ENCODE results near the gene UGT3A2.
"Not testable (repeated sequence)": the region's sequence is repeated elsewhere in the genome, so short reads cannot be mapped to it uniquely, and the experiment has no call there.

UGT3A2 gene

GRCh38 chr5:36052538-36052937, 14.1 kb downstream of the UGT3A2 start:
- no peak for DNase-seq (ENCODE audit: low read depth in 1 of 2, low spot score in 1 of 2)

GRCh38 chr5:36049949-36050348, 16.7 kb downstream of the UGT3A2 start:
- DNase-seq (ENCODE audit: low read depth in 1 of 2, low spot score in 1 of 2) = no peak

GRCh38 chr5:36047384-36048160, 19.1 kb downstream of the UGT3A2 start:
- no peak for DNase-seq (ENCODE audit: low read depth in 1 of 2, low spot score in 1 of 2)

- DNase-seq (ENCODE audit: low read depth in 1 of 2, low spot score in 1 of 2) = no peak
These were observed 20.8 kb downstream of the UGT3A2 start for GRCh38 chr5:36045895-36046294.

GRCh38 chr5:36041537-36041845, 25.2 kb downstream of the UGT3A2 start:
- no peak for DNase-seq (ENCODE audit: low read depth in 1 of 2, low spot score in 1 of 2)

GRCh38 chr5:36040651-36041536, 25.8 kb downstream of the UGT3A2 start:
- no peak for DNase-seq (ENCODE audit: low read depth in 1 of 2, low spot score in 1 of 2)

DNA sequence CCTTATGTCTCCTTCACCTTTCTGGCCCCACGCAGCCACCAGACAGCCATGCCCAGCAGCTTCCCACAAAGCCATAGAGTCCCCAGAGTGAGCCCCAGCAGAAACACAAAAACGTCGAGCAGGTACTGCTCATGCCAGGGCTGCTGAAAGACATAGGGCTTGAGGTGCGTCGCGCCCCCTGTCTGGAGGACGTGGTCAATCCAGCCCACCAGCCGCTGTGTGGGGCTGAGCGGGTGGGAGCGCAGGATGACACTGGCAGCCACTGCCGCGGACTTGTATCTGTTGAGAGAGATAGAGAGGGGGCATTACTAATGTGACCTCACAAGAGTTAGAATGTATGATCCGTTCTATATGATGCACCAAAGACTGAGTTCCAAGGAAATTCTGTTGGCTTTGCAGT, 31.0 kb downstream of the UGT3A2 start:
- DNase-seq (ENCODE audit: low read depth in 1 of 2, low spot score in 1 of 2) = no peak

DNA sequence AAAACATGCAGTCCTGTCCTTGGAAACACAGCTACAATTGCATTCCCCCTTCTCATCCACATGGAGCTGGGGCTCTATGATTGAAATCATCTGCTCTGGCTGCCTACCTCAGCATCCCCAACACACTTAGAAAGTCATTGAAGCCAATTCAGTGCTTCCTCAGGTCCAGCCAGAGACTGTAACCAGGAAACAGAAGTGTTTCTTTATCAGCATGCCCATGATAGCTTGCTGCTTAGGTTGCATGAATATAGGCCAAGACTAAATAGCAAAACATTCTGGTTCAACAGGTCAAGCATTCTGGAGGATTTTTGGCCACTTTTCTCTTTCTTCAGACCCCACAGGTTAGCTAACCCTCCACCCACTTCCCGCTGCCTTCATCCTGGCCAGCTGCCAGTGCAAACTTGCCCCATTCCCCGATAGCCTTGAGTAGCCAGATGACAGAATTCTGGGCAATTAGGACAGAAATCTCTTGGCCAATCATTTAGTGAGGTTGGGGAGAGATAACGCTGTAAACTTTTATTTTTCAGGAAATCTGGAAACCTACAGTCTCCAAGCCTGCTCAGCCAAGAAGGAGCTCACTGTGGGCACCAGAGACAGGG, 32.0 kb downstream of the UGT3A2 start:
- DNase-seq (ENCODE audit: low read depth in 1 of 2, low spot score in 1 of 2) = not testable (repeated sequence)

- no peak for DNase-seq (ENCODE audit: low read depth in 1 of 2, low spot score in 1 of 2)
These were observed 33.2 kb downstream of the UGT3A2 start for GRCh38 chr5:36033486-36033885.

DNA sequence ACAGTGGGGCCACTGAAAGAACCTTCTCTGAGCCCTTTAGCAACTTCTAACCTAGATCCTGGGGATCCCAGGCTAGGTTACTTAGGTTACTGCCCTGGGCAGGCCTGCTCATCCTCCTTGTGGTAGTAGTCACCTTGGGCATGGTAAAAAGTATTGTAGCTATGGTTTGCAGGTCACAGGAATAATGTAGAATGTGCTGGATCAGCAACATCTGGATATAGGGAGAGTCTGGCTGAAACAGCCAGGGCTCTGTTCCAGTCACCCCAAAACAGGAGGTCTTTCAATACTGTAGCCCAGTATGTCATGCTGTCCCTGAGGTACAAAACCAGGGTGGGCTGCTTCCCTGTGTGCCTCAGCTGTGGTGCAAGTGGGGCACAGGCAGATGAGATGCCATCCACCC, 33.6 kb downstream of the UGT3A2 start:
- DNase-seq (ENCODE audit: low read depth in 1 of 2, low spot score in 1 of 2) = no peak

- DNase-seq (ENCODE audit: low read depth in 1 of 2, low spot score in 1 of 2) = no peak
These were observed 35.5 kb downstream of the UGT3A2 start for GRCh38 chr5:36031223-36031622.

- DNase-seq (ENCODE audit: low read depth in 1 of 2, low spot score in 1 of 2) = no peak
These were observed 36.8 kb downstream of the UGT3A2 start for GRCh38 chr5:36029914-36030313.

GRCh38 chr5:36028816-36029465, 37.7 kb downstream of the UGT3A2 start:
- no peak for DNase-seq (ENCODE audit: low read depth in 1 of 2, low spot score in 1 of 2)

GRCh38 chr5:36027711-36028110, 39.0 kb downstream of the UGT3A2 start:
- DNase-seq (ENCODE audit: low read depth in 1 of 2, low spot score in 1 of 2) = no peak

DNA sequence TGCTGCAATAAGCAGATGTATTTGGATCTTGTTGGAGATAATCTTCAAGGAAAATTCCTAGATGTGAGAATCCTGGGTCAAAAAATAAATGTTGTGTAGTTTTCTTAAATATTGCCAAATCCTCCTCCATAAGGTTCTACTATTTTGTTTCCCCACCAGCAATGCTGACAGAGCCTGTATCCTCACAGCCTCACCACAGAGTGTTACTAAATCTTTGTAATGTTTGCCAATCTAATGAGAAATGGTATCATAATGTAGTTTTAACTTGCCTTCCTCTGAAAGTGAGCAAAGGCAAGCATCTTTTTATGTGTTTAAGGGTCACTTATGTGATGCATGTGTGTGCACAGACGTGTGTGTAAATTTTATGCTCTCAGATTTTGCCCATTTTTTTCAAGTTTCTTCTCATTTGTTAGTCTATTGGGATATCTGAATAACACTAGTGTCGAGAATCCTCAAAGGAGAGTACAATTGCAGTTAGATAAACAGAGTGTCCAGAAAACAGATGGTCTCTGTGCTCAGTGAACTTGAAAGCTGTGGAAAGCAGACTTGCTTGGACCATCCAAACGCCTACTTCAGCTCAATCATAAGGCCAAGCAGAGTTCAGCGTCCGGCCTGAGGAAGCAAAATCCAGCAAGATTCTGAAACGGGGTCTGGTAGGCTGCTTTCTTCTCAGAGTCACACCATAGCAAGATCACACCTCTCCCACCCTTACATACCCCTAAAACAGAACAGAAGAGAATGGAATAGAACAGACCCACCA, 39.8 kb downstream of the UGT3A2 start:
- no peak for DNase-seq (ENCODE audit: low read depth in 1 of 2, low spot score in 1 of 2)

- DNase-seq (ENCODE audit: low read depth in 1 of 2, low spot score in 1 of 2) = not testable (repeated sequence)
These were observed 44.4 kb downstream of the UGT3A2 start for GRCh38 chr5:36022246-36022645.

DNA sequence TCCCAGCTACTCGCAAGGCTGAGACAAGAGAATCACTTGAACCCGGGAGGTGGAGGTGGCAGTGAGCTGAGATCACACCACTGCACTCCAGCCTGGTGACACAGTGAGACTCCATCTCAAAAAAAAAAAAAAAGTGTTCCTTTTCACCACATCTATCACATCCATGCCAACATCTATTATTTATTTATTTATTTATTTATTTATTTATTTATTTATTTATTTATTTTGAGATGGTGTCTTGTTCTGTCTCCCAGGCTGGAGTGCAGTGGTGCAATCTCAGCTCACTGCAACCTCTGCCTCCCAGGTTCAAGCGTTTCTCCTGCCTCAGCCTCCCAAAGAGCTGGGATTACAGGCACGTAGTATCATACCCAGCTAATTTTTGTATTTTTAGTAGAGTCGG, 47.1 kb downstream of the UGT3A2 start:
- DNase-seq (ENCODE audit: low read depth in 1 of 2, low spot score in 1 of 2) = not testable (repeated sequence)

- no peak for DNase-seq (ENCODE audit: low read depth in 1 of 2, low spot score in 1 of 2)
These were observed 49.1 kb downstream of the UGT3A2 start for GRCh38 chr5:36017622-36018021.

GRCh38 chr5:36017004-36017403, 49.7 kb downstream of the UGT3A2 start:
- no peak for DNase-seq (ENCODE audit: low read depth in 1 of 2, low spot score in 1 of 2)

GRCh38 chr5:36013182-36013581, 53.5 kb downstream of the UGT3A2 start:
- DNase-seq (ENCODE audit: low read depth in 1 of 2, low spot score in 1 of 2) = no peak

- no peak for DNase-seq (ENCODE audit: low read depth in 1 of 2, low spot score in 1 of 2)
These were observed 57.0 kb downstream of the UGT3A2 start for GRCh38 chr5:36009698-36010097.

Measured in activated T-helper 1 cell treated with anti-CD3 and anti-CD28 coated beads, Interleukin-2, amount 50 U/mL, for 16 hours (primary cell).